HEK293T (cell line): ENCODE results near the gene LRRC19.

Experiments used
- FOXA1 ChIP-seq: fragments of 450-650 bp; IDR thresholded peaks from 2 replicates; pipeline ENCODE4 v1.6.1; 2016; ENCODE audit warnings: mild to moderate bottlenecking
- HDGF ChIP-seq: fragments of 450-650 bp; IDR thresholded peaks from 2 replicates; pipeline ENCODE4 v1.6.1; 2017; ENCODE audit warnings: antibody characterized with exemption, borderline replicate concordance
- SP1 ChIP-seq: fragments of 450-650 bp; IDR thresholded peaks from 2 replicates; pipeline ENCODE4 v1.6.1; 2017
- SUZ12 ChIP-seq: fragments of 450-650 bp; IDR thresholded peaks from 2 replicates; pipeline ENCODE4 v1.6.1; 2016; ENCODE audit warnings: mild to moderate bottlenecking

DNA sequence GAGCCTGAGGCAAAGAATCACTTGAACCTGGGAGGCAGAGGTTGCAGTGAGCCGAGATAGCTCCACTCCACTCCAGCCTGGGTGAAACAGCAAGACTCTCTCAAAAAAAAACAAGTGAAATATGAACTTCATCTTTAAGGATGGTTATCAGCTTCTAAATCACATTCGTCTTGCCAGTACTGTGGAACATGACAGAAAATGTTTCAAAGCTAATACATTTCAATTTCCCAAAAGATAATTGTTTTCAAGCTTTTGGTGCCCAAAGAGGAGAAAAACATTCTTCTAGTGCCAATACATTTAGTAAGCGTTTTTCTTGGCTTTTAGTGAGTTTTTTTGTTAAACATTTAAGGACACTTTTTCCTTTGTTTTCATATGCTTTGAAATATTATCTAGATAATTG lies 53.7 kb downstream of the LRRC19 start:
- TF ChIP-seq SUZ12 (no peak), SP1 (no peak), FOXA1 (no peak), HDGF (no peak)
